Activated T-cell treated with anti-CD3 and anti-CD28 coated beads, Interleukin-2, amount 50 U/mL, for 1 hour (primary cell): ENCODE data around the gene AAK1.
"Not testable (repeated sequence)": the region's sequence is repeated elsewhere in the genome, so short reads cannot be mapped to it uniquely, and the experiment has no call there.

Source experiments
- DNase-seq: peaks from one replicate; pipeline ENCODE4 v3.0.0-alpha.2; 2020

AAK1 gene

DNA sequence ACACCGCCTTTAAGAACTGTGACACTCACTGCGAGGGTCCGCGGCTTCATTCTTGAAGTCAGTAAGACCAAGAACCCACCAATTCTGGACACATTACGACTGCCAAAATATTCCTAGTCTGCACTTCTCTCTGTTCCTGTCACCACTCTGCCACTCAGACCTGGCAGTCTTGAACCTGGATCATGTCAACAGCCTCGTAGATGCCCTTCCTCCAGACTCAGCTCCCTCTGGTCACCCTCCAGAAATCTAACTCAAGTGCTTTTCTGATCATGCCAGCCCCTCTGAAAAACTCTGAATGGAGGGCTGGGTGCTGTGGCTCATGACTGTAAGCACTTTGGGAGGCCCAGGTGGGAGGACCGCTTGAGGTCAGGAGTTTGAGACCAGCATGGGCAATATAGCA, 20.3 kb downstream of the AAK1 start:
- DNase-seq = no peak

DNA sequence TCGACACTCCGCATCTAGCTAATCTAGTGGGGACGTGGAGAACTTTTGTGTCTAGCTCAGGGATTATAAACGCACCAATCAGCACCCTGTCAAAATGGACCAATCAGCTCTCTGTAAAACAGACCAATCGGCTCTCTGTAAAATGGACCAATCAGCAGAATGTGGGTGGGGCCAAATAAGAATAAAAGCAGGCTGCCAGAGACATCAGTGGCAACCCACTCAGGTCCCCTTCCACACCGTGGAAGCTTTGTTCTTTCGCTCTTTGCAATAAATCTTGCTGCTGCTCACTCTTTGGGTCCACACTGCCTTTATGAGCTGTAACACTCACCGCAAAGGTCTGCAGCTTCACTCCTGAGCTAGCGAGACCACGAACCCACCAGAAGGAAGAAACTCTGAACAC, 20.7 kb downstream of the AAK1 start:
- DNase-seq = not testable (repeated sequence)

DNA sequence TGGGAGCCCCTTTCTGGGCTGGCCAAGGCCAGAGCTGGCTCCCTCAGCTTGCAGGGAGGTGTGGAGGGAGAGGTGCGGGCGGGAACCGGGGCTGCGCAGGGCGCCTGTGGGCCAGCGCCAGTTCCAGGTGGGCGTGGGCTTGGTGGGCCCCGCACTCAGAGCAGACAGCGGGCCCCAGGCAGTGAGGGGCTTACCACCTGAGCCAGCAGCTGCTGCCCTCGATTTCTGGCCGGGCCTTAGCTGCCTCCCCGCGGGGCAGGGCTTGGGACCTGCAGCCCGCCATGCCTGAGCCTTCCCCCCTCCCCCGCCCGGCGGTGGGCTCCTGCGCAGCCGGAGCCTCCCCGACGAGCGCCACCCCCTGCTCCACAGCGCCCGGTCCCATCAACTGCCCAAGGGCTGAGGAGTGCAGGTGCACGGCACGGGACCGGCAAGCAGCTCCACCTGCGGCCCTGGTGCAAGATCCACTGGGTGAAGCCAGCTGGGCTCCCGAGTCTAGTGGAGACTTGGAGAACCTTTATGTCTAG, 21.5 kb downstream of the AAK1 start:
- not testable (repeated sequence) for DNase-seq

DNA sequence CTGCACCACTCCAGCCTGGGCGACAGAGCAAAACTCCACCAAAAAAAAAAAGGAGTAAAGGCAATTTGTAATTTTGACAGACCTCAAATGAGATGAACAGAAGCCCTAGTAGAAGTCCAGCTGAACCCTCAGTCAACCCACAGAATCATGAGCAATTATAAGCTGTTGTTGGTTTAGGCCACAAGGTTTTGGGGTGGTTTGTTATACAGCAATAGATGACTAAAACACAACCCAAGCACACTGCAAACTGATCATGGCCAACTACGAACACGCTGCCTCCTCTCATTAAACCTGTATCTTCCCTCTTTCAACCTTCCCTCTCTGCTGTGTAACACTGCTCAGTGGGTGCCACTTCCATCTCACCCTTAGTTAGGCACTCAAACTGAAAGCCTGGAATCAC, 22.1 kb downstream of the AAK1 start:
- DNase-seq = no peak

DNA sequence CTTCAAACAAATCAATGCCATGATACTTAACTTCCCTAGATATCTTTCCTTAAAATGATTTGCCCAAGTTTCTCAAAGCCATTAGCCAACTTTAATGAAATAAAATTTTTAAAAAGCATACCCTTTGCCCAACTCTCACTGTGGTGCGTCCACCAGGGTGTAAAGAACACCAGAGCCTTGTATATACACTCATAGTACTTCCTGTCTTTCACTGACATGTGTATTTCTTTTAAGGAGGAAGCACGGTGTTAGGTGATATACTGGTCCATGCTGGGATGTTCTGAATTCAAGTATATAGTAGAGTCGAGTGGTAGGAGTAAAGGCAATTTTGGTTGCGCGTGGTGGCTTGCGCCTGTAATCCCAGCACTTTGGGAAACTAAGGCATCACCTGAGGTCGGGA, 22.7 kb downstream of the AAK1 start:
- no peak for DNase-seq

- no peak for DNase-seq
These were observed 23.8 kb downstream of the AAK1 start for GRCh38 chr2:69619725-69620124.

DNA sequence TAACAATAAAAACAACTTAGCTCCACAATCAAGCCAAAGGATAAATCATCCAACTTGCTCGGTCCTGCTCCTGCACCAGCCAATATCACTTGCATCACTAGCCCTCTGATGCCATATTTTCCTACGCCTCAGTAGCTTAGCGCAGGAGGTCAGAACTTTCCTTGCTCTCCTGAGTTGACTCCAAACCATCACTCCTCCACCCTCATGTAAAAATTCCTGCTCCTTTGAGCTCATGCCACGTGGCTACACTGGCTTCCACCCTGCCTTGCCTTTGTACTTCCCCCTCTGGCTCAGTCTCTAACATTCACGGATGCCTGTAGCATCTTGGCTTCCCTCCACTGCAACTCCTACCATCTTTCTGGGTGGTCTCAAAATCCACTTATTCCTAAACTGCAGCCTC, 25.2 kb downstream of the AAK1 start:
- DNase-seq = no peak

DNA sequence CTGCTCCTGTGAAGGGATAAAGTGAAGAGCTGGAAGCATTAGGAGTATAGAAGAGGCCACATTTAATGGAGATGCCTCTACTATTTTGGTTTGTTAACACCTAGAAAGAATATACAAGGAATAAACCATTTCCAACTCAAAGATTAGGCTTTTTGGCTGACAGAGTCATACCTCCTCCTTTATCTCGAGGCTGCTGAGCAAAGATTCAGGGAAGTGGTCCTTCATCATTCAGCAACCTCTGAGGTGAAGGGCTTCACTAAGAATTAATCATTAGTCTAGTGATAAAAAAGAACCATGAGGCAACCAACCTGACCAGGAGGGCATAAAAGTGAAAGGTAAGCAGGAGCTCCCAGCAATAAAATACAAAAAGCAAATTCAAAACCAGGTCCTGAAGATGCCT, 25.8 kb downstream of the AAK1 start:
- DNase-seq = no peak

DNA sequence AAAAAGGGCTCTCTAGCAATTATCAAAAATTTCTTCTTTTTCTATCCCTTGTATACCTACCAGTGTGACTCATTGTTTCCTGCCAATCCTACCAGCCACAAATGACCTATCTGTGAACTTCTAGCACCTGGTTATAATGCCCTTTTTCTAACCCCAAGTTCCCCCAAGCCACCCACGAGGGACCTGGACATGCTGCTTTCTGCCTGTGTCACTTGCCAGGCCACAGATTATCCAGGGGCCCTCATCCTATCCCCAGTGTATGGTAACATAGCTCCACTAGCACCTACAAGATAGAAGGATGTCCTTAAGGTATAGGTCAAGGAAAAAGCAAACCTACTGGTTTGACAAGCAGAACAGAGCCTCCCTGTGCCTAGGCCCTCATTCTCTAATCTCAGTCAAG, 26.8 kb downstream of the AAK1 start:
- no peak for DNase-seq

- DNase-seq = no peak
These were observed 27.6 kb downstream of the AAK1 start for GRCh38 chr2:69615969-69616368.

- DNase-seq = no peak
These were observed 28.4 kb downstream of the AAK1 start for GRCh38 chr2:69615078-69615625.

DNA sequence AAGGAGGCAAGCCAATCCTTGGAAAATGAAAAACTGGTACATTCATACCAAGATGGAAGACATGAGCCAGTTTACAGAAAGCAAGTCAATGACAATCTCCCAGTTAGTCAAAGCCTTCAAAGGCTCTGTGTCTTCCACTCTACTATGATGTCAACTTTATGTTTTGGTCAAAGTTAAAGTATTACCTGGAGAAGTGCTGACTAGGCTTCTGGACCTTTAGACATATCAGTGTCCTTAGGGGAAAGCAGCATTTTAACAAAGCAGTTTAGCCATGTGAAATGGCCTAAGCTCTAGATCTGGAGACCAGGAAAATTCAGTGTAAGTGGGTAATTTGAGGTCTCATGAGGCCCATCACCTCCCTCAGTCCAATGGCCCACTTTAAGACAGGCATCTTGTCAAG, 30.8 kb downstream of the AAK1 start:
- DNase-seq = no peak

GRCh38 chr2:69612200-69612599, 31.3 kb downstream of the AAK1 start:
- DNase-seq = no peak

- DNase-seq = no peak
These were observed 35.4 kb downstream of the AAK1 start for GRCh38 chr2:69608109-69608508.

DNA sequence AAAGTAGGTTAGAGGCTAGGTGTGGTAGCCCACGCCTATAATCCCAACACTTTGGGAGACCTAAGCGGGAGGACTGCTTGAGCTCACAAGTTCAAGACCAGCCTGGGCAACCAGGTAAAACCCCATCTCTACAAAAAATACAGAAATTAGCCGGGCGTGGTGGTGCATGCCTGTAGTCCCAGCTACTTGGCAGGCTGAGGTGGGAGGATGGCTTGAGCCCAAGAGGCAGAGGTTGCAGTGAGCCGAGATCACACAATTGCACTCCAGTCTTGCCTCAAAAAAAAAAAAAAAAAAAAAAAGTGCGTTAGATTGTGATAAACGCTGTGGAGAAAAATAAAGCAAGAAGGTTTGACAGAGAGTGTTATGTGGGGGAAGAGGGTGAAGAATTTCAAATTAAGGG, 36.8 kb downstream of the AAK1 start:
- DNase-seq = not testable (repeated sequence)

- no peak for DNase-seq
These were observed 38.3 kb downstream of the AAK1 start for GRCh38 chr2:69605284-69605683.

GRCh38 chr2:69604836-69605235, 38.7 kb downstream of the AAK1 start:
- no peak for DNase-seq

DNA sequence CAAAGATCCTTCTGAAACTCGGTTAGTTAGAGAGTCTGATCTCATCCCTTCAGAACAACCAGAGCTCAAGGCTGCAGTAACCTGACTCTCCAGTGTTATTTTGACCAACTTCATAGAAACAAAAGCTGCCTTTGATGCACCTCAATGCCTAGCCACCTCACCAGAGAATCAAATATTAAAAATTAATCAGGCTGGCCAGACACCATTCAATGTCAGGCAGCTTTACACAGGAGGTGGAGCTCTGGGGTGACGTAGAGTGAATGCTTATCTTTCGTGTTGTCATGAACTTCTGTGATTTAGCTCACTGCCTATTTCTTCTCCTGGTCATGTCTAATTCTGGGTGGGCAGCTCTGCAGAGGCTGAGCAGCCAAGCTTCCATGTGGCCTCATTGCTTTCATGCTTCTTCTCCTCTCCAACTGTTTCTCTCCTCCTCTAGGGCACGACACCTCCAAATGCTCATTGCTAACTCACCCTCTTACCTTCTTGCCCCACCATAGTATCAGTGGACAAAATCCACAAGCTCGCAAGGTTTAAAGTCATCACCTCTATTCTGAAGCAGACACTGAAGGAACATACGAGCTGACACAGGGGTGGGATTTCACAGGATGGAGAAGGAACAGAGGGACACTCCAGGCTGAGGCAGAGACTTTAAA, 39.4 kb downstream of the AAK1 start:
- DNase-seq = no peak

DNA sequence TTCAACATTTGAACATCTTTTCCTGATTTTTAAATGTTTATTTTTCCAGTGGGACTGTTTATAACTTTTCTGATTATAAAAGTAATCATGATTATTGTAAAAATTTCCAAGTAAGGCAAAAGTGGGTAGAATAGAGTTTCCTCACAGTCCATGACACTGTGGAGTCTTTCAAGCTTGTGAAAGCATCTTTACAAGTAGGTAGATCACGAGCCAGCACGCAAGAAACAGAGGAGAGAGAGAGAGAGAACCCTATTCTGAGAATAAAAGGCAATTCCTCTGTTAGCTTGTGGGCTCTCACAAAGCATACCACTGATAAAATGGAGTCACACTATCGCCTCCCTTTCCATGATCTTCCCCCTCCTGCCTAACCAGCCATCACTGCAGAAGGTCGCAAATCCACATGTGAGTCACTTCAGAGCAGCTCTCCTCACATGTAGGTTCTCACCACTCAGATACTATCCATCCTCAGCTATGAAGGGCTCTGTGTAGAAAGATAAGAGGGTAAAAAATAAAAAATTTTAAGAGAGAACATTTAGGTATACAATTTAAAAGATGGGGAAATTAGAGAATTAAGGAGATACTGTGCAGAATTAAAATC, 40.3 kb downstream of the AAK1 start:
- no peak for DNase-seq

- no peak for DNase-seq
These were observed 42.3 kb downstream of the AAK1 start for GRCh38 chr2:69601179-69601612.

DNA sequence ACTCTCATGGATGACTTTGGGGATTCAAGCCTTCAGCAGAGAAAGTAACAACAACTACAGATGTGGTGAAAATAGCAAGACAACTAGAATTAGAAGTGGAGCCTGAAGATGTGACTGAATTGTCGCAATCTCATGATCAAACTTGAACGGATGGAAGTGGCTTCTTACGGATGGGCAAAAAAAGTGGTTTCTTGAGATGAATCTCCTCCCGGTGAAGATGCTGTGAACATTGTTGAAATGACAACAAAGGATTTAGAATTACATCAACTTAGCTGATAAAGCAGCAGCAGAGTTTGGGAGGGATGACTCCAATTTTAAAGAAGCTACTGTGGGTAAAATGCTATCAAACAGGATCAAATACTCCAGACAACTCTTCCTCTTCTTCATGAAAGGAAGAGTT, 43.1 kb downstream of the AAK1 start:
- no peak for DNase-seq

GRCh38 chr2:69597843-69598610, 45.5 kb downstream of the AAK1 start:
- no peak for DNase-seq

DNA sequence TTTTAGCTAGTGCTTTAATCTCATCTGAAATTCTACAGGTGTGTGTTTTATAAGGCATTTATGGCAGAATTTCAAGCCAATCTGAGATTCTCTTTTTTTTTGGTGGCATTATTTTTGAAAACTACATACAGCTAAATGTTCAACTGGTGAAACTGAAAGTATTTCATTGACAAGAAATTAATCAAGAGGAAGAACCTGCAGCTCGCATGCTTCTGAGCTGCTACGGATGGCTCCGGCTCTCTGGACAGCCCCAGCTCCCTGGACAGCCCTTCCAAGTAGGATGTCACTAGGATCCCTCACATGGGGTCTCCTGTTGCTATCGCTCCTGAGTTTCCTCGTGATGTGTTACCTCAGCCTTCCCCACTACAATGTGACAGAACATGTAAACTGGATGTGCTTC, 46.4 kb downstream of the AAK1 start:
- DNase-seq = no peak

- DNase-seq = no peak
These were observed 49.2 kb downstream of the AAK1 start for GRCh38 chr2:69594341-69594740.
